Measurements from ENCODE around the gene CACNA2D1.

The CACNA2D1 gene

GRCh38 chr7:81932936-81933335 is 510.6 kb downstream of the CACNA2D1 start:
- FAIRE-seq: no peak

GRCh38 chr7:81929386-81929785 is 514.2 kb downstream of the CACNA2D1 start:
- FAIRE-seq: no peak

- no peak for FAIRE-seq
These were observed 517.4 kb downstream of the CACNA2D1 start for GRCh38 chr7:81926154-81926553.

GRCh38 chr7:81925530-81925929 is 518.0 kb downstream of the CACNA2D1 start:
- no peak for FAIRE-seq

GRCh38 chr7:81924494-81924893 is 519.1 kb downstream of the CACNA2D1 start:
- no peak for FAIRE-seq

- no peak for FAIRE-seq
These were observed 524.1 kb downstream of the CACNA2D1 start for GRCh38 chr7:81919494-81919893.

- no peak for FAIRE-seq
These were observed 535.4 kb downstream of the CACNA2D1 start for GRCh38 chr7:81908220-81908619.

- no peak for FAIRE-seq
These were observed 540.5 kb downstream of the CACNA2D1 start for GRCh38 chr7:81903115-81903514.

- FAIRE-seq: no peak
These were observed 541.0 kb downstream of the CACNA2D1 start for GRCh38 chr7:81902536-81902935.

All from TTC549 (cell line).